Measurements from ENCODE around the gene MYADM. TPM values are rescaled to one million over a fixed set of nuclear protein-coding genes. Genes with fewer than 3 reads are reported as not detected.

The MYADM gene
- polyA plus RNA-seq (2.5 and 4.5 TPM in 2 replicates), polyA minus RNA-seq (5.1 and 6.5 TPM in 2 replicates)

- peak within 1 kb of the TSS; percentile 90 for H2AFZ ChIP-seq (ENCODE audit: low read depth, low read length)
- TF ChIP-seq REST (IDR thresholded peaks at IDR 0.05; ENCODE audit: borderline replicate concordance) (peak; percentile 56), EP300 (conservative IDR thresholded peaks at IDR 0.05; ENCODE audit: poor library complexity, severe bottlenecking) (peak; percentile 96), MXI1 (conservative IDR thresholded peaks at IDR 0.05; ENCODE audit: poor library complexity, severe bottlenecking) (peak; percentile 77), POLR2AphosphoS5 (IDR thresholded peaks at IDR 0.05) (no peak), SMC3 (conservative IDR thresholded peaks at IDR 0.05; ENCODE audit: poor library complexity) (no peak), RAD21 (conservative IDR thresholded peaks at IDR 0.05) (no peak)
Observed at GRCh38 chr19:53867225-53868090, at the start of gene MYADM. Gene MYADM, plus strand, starts transcription at chr19:53867883. Its CDS starts 5,647 bp downstream, at chr19:53873530.

GRCh38 chr19:53818756-53819155, 48.9 kb upstream of the MYADM start:
- Histone ChIP-seq H3K9me2 (ENCODE audit: insufficient read depth, low read length) (no peaks in the 10 kb centered on the region), H3K79me2 (replicated peaks; ENCODE audit: insufficient read depth, low read length) (no peaks in the 10 kb centered on the region), H3K4me3 (ENCODE audit: low read length) (no peak overlapping the region), H3K9me3 (ENCODE audit: low read length) (no peaks in the 10 kb centered on the region), H3K36me3 (ENCODE audit: insufficient read depth, low read length) (no peaks in the 10 kb centered on the region), H3K9ac (ENCODE audit: low read length) (no peak overlapping the region), H4K20me1 (ENCODE audit: insufficient read depth) (no peaks in the 10 kb centered on the region), H2AFZ (ENCODE audit: low read depth, low read length) (no peak overlapping the region), H3F3A (ENCODE audit: insufficient read depth, low read length, poor library complexity, severe bottlenecking) (no peaks in the 10 kb centered on the region), H3K27ac (ENCODE audit: low read length) (no peak overlapping the region), H3K4me2 (ENCODE audit: low read length) (no peak overlapping the region), H3K27me3 (ENCODE audit: insufficient read depth, low read depth, low read length) (no peaks in the 10 kb centered on the region)
- TF ChIP-seq POLR2AphosphoS5 (IDR thresholded peaks at IDR 0.05): no peak
- no peak for TF ChIP-seq SMC3 (conservative IDR thresholded peaks at IDR 0.05; ENCODE audit: poor library complexity)
- no peak for TF ChIP-seq REST (IDR thresholded peaks at IDR 0.05; ENCODE audit: borderline replicate concordance)
- TF ChIP-seq MXI1 (conservative IDR thresholded peaks at IDR 0.05; ENCODE audit: poor library complexity, severe bottlenecking): no peak
- TF ChIP-seq EP300 (conservative IDR thresholded peaks at IDR 0.05; ENCODE audit: poor library complexity, severe bottlenecking): no peak
- no peak for TF ChIP-seq EZH2 (IDR thresholded peaks at IDR 0.05; ENCODE audit: borderline replicate concordance, insufficient read depth, low read length, poor library complexity, severe bottlenecking)
- TF ChIP-seq CTCF (IDR thresholded peaks at IDR 0.05; ENCODE audit: poor library complexity, severe bottlenecking): no peak
- TF ChIP-seq TAF1 (IDR thresholded peaks at IDR 0.05; ENCODE audit: low read depth): no peak

More at GRCh38 chr19:53867225-53868090, at the start of gene MYADM:
- Histone ChIP-seq H3K79me2 (replicated peaks; ENCODE audit: insufficient read depth, low read length) (peaks cover 11% of the 10 kb centered on the region), H3K27ac (ENCODE audit: low read length) (peak within 1 kb of the TSS; percentile 85), H3F3A (ENCODE audit: insufficient read depth, low read length, poor library complexity, severe bottlenecking) (no peaks in the 10 kb centered on the region), H3K36me3 (ENCODE audit: insufficient read depth, low read length) (no peaks in the 10 kb centered on the region), H3K4me3 (ENCODE audit: low read length) (peak within 1 kb of the TSS; percentile 88), H3K9me3 (ENCODE audit: low read length) (no peaks in the 10 kb centered on the region), H3K4me2 (ENCODE audit: low read length) (peak within 1 kb of the TSS; percentile 97), H4K20me1 (ENCODE audit: insufficient read depth) (peaks cover 14% of the 10 kb centered on the region), H3K27me3 (ENCODE audit: insufficient read depth, low read depth, low read length) (no peaks in the 10 kb centered on the region), H3K9ac (ENCODE audit: low read length) (peak within 1 kb of the TSS; percentile 87), H3K9me2 (ENCODE audit: insufficient read depth, low read length) (no peaks in the 10 kb centered on the region)

Data from neural cell (in vitro differentiated cells).